ENCODE measurements around the gene KAZN.
"Not testable (repeated sequence)": the region's sequence is repeated elsewhere in the genome, so short reads cannot be mapped to it uniquely, and the experiment has no call there.

KAZN gene

DNA sequence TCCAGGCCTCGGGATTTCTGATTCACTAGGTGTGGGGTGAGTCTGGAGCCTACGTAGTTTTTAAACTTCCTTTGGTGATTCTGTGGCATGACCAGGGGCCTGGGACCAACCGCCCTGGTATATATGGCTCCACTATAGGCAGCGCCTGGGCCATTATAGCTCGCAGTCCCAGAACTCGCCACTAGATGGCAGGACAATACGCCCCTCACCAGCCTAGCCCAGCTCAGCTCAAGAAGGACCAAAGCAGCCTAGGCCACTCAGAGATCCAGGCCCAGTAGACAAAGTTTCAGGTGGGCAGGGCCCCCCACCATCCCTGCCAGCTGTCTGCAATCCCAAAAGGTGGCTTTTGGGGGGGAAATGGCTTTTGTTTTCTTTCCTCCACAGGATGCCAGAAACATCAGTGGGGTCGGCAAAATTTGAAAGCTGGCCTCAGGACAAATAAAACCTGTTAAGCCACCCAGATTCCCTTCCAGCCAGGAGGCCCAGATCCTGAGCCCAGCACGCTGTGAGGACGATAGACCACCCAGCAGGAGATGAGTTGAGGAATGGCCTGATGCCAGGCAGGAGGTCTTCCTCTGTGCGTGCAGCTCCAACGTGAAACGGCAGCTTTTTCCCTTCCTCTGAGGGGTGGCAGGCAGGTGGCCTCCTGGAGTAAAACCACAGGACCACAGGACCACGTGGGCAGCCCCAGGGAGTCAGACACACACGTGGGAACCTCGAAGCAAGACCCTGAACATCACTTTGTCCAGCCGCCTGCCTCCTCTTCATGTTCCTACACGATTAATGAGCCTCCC lies 530.2 kb downstream of the KAZN start:
- DNase-seq = peak; percentile 69

DNA sequence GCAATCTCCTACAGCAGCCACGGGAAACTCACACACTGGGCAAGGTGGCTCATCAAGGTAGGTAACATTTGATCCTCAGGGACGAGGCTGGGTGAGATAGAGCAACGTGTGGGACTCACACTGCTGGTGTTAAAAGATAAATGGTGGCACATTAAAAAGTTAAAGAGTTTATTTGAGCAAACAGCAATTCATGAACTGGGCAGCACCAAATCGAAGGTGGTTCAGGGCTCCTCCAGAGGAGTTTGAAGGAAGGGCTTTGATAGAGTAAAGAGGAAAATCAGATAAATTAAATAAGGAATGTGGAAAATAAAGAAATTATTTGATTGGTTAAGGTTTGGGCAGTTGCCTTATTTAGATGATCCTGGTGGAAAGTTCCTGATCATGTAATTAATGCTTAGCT lies 531.5 kb downstream of the KAZN start:
- no peak for DNase-seq

DNA sequence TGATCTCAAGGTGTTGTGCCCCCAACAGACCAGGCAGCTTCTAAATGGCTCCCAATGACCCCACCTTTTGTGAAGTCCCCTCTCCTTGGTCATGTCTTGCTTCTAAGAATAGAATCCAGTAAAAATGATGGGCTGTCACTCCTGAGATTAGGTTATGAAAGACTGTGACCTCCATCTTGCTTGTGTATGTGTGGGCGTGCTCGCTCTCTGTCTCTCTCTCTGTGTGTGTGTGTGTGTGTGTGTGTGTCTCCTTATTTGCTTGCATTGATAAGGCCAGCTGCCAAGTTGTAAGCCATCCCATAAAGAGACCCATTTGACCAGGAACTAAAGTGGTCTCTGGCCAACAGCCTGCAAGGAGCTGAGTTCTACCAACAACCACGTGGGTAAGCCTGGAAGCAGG lies 532.1 kb downstream of the KAZN start:
- DNase-seq = no peak

DNA sequence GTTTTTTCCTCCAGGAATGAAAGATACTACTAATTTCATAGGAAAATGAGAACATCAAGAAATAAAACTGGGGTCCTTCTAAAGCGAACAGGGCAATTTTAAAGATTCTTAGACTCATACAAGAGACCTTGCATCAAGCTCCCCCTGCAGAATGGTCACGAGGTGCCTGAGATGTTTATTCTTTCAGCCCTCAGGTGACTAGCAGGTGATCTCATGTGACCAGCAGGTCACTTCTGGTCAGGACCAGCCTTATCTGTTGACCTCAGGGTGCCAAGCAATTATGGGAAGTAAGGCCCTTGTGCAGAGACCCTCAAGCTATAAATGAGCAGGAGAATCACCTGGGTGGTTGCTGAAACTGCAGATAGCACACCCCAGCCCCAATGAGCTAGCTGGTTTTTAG lies 534.5 kb downstream of the KAZN start:
- DNase-seq = no peak

DNA sequence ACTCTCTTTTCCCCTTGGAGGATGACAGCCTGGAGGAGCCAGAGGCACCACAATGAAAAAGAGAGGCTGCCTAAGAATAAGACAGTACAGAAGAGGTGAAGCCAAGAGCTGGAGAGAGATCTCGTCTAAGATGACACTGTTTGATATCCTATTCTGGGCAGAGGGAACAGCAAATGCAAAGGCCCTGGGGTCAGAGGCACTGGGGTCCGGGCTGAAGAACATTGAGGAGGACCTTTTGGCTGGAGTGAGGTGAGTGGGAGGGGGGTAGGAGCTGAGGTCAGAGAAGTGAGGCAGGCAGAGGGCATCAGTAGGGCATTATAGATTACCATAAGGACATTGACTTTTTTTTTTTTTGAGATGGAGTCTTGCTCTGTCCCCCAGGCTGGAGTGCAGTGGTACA lies 535.8 kb downstream of the KAZN start:
- DNase-seq = no peak

DNA sequence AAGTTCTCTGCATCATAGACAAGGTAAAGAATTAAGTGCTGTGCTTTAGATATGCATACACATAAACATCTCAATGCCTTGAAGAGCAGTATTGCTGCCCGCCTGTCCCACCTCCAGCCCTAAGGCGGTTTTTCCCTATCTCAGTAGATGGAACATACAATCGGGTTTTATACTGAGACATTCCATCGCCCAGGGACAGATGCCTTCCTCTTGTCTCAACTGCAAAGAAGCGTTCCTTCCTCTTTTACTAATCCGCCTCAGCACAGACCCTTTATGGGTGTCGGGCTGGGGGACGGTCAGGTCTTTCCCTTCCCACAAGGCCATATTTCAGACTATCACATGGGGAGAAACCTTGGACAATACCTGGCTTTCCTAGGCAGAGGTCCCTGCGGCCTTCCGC lies 537.1 kb downstream of the KAZN start:
- DNase-seq = not testable (repeated sequence)

DNA sequence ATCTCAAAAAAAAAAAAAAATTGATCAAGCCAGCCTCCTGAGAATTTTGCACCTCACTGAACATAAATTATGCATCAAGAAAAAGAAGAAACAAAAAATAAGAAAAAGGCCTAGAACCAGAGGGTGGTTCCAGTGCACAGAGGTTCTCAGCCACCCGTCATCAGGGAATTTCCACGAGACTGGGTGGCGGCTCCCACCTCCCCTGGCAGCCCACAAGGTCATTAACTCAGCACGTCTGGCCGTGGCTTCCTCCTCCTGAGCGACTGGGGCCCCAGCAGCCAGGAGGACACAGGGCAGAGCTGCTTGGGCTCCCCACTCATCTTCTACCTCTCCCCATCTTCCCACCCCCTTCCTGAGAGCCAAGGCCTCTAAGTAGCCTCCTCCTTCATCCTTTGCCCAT lies 539.3 kb downstream of the KAZN start:
- DNase-seq = no peak

DNA sequence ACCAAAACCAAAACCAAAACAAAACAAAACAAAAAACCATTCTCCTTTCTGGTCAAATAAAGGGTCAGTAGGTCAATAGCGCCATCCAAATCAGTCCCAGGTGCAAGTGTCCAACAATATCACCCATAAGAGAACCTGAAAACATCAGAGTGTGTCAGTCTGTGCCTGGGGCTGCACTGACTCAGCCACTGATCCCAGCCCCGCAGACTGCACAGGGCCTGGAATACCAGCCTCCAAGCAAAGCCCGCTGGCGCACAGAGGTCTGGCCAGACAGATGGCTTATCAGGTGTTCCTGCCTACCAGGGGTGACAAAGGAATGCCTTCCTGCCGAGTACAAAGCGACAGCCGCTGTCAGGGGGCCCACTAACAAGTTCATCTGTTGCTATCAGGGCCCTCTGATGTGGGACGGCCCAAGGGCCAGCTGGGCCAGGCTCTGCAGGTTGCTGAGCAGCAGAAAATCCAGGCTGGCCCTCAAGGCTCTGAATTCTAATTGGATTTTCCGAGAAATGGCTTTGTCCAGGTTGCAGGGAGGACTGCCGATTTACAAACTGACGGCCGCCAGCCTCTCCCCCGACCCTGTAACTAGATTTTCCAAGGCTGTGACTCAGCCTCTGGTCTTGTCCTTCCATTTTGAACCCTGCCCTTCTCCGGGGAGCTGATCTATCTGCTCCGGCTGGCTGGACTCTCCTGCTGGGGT lies 541.3 kb downstream of the KAZN start:
- DNase-seq = no peak

DNA sequence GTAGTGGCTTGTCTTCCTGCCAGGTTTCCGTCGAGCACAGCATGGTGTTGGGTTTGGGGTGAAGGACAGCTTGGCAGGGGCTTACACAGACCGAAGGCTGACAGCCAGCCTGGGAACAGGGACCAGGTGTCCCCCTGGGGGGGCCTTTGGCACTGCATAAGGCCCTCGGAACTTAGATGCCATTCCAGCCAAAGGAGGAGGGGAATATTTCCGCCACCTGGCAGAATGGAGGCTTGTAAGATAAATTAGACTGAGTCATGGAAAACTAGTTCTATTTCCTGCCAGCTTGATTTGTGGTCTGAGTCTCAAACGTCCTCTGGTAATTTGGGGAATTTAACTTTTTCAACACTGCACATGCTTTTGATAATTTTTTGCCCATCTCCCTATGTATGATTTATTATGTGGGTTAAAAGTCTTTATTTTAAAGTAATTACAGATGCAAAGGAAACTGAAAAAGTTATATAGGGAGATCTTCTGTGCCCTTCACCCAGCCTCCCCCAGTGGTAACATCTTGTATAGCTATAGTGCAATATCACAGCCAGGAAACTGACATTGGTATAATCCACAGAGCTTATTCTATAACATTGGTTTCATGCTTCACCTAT lies 543.6 kb downstream of the KAZN start:
- DNase-seq = no peak

DNA sequence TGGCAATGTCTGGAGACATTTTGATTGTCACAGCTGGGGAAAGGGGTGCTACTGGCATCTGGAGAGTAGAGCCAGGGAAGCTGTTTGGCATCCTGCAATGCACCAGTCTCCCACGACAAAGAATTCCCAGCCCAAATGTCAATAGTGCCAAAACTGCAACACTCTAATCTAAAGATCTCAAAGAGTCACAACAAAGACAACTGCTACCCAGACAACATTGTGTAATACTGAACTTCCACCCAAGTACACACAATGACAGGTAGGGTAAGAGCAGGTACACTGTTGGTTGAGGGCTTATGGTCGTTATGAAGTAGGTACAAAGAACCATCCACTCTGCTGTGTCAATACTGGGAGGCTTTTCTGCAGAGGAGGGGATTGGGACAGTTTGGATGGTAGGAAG lies 546.8 kb downstream of the KAZN start:
- DNase-seq = no peak

DNA sequence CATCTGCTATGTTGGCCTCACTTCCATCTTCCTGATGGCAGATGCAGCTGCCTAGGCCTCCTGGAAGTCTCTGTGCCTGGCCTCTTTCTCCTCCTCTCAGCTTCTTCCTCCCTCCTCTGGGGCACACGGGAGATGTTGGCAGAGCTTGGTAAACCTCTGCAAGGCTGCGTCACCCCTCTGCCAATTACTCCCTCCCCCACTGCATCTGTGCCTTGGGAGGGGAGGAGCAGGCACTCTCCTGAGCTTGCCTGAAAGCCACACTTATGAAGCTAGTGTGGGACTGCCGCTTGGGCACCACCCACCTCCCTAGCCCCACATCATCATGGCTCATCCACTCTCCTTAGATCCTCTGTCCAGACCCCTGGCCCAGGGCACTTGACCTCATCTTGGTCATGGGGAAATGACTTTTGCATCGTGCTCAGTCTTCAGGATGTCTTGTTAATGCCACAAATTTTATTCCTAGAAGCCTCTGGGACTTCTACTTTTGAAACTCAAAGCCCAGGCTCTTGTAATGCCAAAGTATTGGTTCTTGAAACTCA lies 547.7 kb downstream of the KAZN start:
- DNase-seq = no peak

DNA sequence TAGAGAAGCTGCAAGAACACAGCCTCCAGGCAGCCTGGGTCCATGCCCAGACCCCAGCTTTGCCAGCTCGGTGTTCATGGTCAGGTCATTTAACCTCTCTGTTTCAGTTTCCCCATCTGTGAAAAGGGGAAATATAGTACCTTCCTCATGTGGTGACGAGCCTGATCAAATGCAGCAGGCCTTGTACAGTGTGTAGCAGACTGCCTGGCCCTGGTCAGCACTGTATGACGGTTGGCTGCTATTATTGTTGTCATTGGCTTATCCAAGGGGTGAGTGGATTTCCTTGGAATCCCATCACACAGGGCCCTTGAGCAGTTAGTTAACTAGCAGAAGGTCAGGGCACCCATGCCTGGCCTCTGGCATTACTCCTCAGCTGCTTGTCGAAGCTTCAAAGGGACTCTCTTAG lies 548.5 kb downstream of the KAZN start:
- DNase-seq = no peak

DNA sequence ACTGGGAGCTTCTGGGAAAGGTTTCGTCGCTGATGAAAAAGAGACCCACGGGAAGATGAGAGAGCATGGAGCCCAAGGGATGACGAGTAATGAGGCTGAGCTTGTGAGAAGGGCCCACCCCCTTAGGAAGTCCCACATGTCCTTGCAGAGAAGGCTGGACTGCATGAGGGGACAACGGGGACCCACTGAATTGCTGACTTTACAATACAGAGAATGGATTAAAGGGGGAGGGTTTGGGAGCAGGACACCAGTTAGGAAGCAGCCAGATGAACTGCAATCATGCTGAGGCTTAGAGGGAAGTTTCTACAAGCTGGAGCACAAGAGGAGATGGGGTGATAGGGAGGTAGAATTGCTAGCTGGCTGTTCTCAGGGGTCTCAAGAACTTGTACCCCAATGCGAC lies 549.5 kb downstream of the KAZN start:
- no peak for DNase-seq

DNA sequence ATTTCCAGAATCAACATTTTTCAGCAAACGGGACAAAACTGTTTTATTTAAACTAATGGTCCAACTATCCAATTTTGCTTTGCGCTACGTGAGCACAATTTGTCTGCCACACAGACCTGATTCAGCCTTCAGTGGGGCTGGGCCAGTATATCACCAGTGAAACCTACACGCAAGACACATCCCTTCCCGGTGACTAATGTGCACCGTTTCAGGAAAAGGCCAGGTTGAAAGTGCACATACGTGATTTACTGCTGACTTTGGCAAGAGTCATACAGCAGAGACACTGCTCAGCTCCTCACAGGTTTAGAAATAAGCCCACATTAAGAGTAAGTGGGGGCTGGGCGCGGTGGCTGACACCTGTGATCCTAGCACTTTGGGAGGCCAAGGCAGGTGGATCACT lies 550.0 kb downstream of the KAZN start:
- no peak for DNase-seq

DNA sequence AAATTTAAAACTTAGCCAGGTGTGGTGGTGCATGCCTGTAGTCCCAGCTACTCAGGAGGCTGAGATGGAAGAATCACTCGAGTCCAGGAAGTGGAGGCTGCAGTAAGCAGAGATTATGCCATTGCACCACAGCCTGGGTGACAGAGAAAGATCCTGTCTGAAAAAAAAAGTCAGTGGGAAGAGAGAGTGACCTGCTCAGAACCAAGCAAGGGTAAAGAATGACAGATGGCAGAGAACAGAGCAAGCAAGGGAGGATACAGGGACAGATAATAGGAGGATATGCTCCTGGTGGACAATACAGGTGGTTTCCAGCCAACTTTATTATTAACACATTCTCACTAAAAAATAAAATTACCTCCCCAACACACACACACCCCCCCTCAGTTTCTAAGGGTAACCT lies 550.5 kb downstream of the KAZN start:
- DNase-seq = no peak

DNA sequence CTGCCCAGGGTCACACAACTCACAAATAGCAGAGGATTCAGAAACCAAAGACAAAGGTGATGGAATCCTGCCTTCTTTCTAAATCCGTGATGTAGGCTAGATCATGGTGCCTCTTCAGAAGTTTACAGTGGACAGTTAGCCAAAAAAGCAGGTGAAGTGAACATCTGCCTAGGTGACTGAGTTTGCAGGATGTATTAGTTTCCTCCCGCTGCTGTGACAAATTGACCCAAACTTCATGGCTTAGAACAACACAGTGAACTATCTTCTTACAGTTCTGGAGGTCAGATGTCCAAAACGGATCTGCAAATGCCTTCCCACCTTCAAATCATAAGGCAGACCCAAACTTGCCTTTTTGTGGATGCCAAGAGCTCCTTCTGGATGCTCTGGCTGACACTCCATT lies 551.9 kb downstream of the KAZN start:
- DNase-seq = no peak

DNA sequence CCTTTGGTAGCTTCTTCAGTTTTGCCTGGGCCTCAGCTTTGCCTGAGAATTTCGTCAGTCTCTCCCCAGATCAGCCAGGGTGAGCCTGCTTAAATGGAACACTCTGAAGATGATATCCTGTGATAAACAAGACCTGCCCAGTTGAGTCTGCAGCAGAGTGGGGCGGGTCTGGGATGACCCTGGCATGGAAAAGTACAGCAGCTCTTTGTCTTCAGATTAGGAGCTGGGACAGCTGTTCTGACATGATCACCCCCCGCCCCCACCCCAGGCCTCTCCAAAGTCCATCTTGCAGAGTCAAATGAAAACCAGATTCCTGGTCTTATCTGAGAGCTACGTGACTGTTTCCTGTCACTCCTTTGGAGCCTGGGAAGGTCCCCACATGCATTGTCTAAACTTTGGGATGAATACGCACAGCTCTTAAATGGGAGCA lies 552.9 kb downstream of the KAZN start:
- DNase-seq = no peak

DNA sequence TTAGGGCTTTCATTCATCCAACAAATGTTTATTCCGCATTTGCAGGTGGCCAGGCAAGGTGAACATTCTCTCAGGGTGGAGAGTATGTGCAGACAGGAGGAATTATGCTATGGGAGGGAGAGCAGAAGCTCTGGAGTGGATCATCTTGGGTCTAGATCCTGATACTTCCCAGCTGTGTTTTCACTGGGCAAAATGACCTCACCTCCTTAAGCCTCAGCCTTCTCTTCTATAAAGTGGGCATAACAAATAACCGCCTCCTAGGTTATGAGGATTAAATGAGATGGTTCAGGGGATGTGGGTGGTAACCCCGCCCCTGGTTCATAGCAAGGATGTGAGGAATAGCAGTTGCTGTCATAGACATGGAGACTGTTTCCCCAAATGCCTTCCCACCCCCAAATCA lies 553.4 kb downstream of the KAZN start:
- no peak for DNase-seq

DNA sequence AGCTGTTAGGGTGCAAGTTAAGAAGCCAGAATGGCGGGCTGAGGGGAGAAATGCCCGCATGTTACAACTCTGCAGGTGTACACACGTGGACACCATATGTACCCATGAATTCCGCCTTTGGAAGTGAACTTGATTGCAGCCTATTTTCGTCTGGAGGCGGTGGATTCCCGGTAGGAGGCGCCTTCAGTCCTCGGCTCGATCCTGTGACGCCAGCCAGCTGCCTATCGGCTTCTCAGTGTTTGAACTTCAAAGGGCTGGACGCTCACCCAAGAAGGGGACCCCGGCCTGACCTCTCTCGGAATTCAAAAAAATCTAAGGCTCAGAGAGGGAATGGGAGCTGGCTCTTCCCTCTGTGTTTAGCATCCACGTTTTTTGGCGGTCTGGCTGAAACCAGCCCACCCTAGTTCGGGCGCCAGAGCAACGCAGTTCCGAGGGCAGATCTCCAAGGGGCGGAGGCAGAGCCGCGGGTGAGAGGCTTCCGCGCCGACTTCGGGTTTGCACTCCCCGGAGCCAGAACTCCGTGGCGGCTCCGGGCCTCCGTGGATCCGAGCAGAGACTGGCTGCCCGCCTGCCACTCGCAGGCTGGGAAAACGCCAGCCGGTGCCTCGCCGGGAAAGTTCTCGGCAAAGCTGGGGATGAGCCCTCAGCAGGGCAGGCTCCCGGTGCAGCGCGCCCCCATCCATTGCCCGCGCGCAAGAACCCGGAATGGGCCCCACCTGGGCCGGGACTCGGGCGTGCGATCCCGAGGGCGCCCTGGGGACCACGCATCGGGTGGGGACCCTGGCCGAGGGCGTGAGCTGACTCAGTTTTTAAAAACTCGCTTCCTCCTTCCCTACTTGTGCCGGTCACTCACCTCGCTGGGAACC lies 554.1 kb downstream of the KAZN start:
- no peak for DNase-seq

DNA sequence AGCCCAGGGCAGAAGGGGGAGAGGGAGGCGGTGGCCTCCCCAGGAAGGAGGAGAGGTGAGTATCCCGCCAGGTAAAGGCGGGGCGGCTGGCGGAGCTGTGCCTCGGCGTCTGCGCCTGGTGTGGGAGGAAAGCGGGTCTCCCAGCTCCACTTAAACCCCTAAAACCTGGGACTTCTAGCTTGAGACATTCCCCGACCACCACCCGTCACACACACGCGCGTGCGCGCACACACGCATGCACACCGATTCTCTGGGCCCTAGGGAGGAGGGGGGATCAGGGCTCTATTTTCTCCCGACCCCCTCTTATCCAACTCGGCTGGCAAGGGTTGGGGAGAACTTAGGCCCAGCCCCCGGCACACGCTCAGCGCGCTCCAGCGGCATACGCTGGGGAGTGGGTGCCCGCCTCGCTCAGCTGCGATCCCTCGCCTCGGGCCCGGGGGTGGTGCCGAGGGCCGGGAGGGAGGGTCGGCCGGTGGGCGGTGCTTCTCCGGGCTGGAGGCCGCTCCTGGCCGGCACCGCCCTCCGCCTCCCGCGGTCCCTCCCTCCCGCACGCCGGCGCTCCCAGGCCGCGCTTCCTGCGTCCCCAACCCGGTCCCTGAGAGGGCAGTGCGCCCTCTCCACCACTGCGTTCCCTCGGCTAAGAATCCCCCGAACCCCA lies 554.8 kb downstream of the KAZN start, which contains the start of gene TMEM51:
TSS of gene TMEM51 (plus strand) at position 564 of the 658 bp plus-strand sequence. CDS start 61,341 bp downstream, outside the sequence.
- no peak for DNase-seq

DNA sequence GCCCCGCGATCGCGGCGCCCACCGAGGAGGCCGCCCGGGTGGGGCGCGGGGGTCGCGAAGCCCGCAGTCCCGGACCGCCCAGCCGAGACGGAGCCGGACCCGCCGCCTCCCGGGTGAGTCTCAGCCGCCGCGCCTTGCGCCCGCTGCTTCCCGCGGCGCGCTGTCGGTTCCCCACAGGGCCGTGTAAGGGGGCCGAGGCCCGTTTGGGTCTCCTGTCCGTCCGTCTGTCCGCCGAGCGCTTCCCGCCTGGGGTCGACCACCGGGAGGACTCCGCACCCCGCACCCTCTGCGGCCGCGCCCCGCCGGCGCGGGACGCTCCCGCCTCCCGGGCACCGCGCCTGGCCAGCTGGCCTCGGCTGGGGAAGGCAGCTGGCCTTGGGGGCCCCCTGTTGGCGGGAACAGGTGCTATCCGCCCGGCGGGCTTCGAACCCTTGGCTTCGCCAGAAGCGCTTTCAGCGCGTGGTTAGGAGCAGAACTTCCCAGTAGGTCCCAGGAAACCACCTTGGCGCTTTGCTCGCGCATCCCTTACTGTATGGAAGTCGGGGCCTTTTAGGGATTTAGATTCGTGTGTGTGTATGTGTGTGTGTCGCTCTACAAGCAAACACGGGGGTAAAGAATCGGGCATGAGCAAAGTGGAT lies 555.5 kb downstream of the KAZN start:
- no peak for DNase-seq

All from activated T-cell treated with anti-CD3 and anti-CD28 coated beads, Interleukin-2, amount 50 U/mL, for 1 hour (primary cell).